ENCODE data around the gene MAN2B2.

The MAN2B2 gene

GRCh38 chr4:6568148-6568547 is 6.8 kb upstream of the MAN2B2 start:
- DNase-seq (ENCODE audit: low read depth) = no peak

GRCh38 chr4:6568689-6569332 is 6.2 kb upstream of the MAN2B2 start:
- DNase-seq (ENCODE audit: low read depth) = no peak

- DNase-seq (ENCODE audit: low read depth) = no peak
Measured at GRCh38 chr4:6571608-6572007, 3.4 kb upstream of the MAN2B2 start.

GRCh38 chr4:6573551-6573950 is 1.4 kb upstream of the MAN2B2 start:
- no peak for DNase-seq (ENCODE audit: low read depth)

GRCh38 chr4:6573986-6574746 is 823 bp upstream of the MAN2B2 start:
- no peak for DNase-seq (ENCODE audit: low read depth)

GRCh38 chr4:6575503-6576240 is 683 bp downstream of the MAN2B2 start:
- no peak for DNase-seq (ENCODE audit: low read depth)

GRCh38 chr4:6576512-6576911 is 1.5 kb downstream of the MAN2B2 start:
- no peak for DNase-seq (ENCODE audit: low read depth)

GRCh38 chr4:6576932-6577331 is 1.9 kb downstream of the MAN2B2 start:
- DNase-seq (ENCODE audit: low read depth) = no peak

GRCh38 chr4:6577409-6577808 is 2.4 kb downstream of the MAN2B2 start:
- DNase-seq (ENCODE audit: low read depth) = no peak

GRCh38 chr4:6578221-6578620 is 3.2 kb downstream of the MAN2B2 start:
- no peak for DNase-seq (ENCODE audit: low read depth)

GRCh38 chr4:6580353-6580752 is 5.4 kb downstream of the MAN2B2 start:
- DNase-seq (ENCODE audit: low read depth) = no peak

- DNase-seq (ENCODE audit: low read depth) = no peak
Measured at GRCh38 chr4:6581566-6582121, 6.7 kb downstream of the MAN2B2 start.

GRCh38 chr4:6582889-6583490 is 8.0 kb downstream of the MAN2B2 start:
- no peak for DNase-seq (ENCODE audit: low read depth)

GRCh38 chr4:6584865-6585264 is 9.9 kb downstream of the MAN2B2 start:
- no peak for DNase-seq (ENCODE audit: low read depth)

- DNase-seq (ENCODE audit: low read depth) = no peak
Measured at GRCh38 chr4:6586715-6587325, 11.8 kb downstream of the MAN2B2 start.

GRCh38 chr4:6589444-6589843 is 14.5 kb downstream of the MAN2B2 start:
- DNase-seq (ENCODE audit: low read depth) = no peak

GRCh38 chr4:6591313-6591712 is 16.3 kb downstream of the MAN2B2 start:
- DNase-seq (ENCODE audit: low read depth) = no peak

GRCh38 chr4:6591781-6592180 is 16.8 kb downstream of the MAN2B2 start:
- no peak for DNase-seq (ENCODE audit: low read depth)

- no peak for DNase-seq (ENCODE audit: low read depth)
Measured at GRCh38 chr4:6592804-6593563, 18.0 kb downstream of the MAN2B2 start.

- DNase-seq (ENCODE audit: low read depth) = no peak
Measured at GRCh38 chr4:6594341-6594740, 19.4 kb downstream of the MAN2B2 start.

GRCh38 chr4:6594826-6595355 is 19.9 kb downstream of the MAN2B2 start:
- no peak for DNase-seq (ENCODE audit: low read depth)
